ENCODE measurements around the gene TOR1A.

DNA sequence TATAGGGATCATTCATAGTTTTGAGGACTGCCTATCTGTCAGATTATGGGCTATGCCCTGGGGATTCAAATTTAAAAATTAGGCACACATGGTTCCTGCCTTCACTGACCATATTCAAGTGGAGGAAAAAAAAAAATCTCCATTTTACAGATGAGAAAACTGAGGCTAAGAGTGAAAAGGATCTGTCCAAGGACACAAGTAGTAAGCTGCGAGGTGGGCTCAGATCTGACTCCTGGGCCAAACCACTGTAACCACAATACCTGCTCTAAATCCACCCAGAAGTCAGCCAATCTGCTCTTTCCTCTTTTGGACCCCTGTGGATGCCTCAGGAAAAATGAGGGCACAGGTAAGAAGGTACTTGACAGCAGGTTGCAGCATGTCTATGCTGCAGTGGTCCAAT lies 2.8 kb upstream of the TOR1A start:
- no peak for TF ChIP-seq POLR2AphosphoS5 (IDR thresholded peaks at IDR 0.05)
- TF ChIP-seq, protein P1, sequence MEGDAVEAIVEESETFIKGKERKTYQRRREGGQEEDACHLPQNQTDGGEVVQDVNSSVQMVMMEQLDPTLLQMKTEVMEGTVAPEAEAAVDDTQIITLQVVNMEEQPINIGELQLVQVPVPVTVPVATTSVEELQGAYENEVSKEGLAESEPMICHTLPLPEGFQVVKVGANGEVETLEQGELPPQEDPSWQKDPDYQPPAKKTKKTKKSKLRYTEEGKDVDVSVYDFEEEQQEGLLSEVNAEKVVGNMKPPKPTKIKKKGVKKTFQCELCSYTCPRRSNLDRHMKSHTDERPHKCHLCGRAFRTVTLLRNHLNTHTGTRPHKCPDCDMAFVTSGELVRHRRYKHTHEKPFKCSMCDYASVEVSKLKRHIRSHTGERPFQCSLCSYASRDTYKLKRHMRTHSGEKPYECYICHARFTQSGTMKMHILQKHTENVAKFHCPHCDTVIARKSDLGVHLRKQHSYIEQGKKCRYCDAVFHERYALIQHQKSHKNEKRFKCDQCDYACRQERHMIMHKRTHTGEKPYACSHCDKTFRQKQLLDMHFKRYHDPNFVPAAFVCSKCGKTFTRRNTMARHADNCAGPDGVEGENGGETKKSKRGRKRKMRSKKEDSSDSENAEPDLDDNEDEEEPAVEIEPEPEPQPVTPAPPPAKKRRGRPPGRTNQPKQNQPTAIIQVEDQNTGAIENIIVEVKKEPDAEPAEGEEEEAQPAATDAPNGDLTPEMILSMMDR (IDR thresholded peaks at IDR 0.05) = no peak

Measured in gastroesophageal sphincter (tissue), 3 donors.